Trophoblast cell (in vitro differentiated cells and primary cell): ENCODE data around the gene DDI2.

Experiments used
- DNase-seq, 2 donors: peaks; one replicate each; pipeline ENCODE4 v3.0.0-alpha.2; 2016
- H2AFZ ChIP-seq: 2 replicates; pipeline ENCODE4 v1.6.1; 2013; ENCODE audit warnings: low read length, moderate library complexity, mild to moderate bottlenecking; ENCODE audit not compliant: insufficient read depth, poor library complexity
- H2AK5ac ChIP-seq: 2 replicates; pipeline ENCODE4 v1.6.1; 2013; ENCODE audit warnings: mild to moderate bottlenecking, low read length
- H2BK120ac ChIP-seq: 2 replicates; pipeline ENCODE4 v1.6.1; 2013; ENCODE audit warnings: low read length, mild to moderate bottlenecking, moderate library complexity; ENCODE audit not compliant: insufficient read depth, poor library complexity
- H2BK12ac ChIP-seq: 2 replicates; pipeline ENCODE4 v1.6.1; 2013; ENCODE audit warnings: mild to moderate bottlenecking, low read length, moderate library complexity
- H2BK5ac ChIP-seq: 2 replicates; pipeline ENCODE4 v1.6.1; 2013; ENCODE audit warnings: low read length, low read depth, moderate library complexity, mild to moderate bottlenecking; ENCODE audit not compliant: poor library complexity
- H3K14ac ChIP-seq: 2 replicates; pipeline ENCODE4 v1.6.1; 2013; ENCODE audit warnings: mild to moderate bottlenecking, low read length
- H3K18ac ChIP-seq: 2 replicates; pipeline ENCODE4 v1.6.1; 2013; ENCODE audit warnings: mild to moderate bottlenecking, low read length
- H3K23ac ChIP-seq: 2 replicates; pipeline ENCODE4 v1.6.1; 2013; ENCODE audit warnings: low read length
- H3K27ac ChIP-seq: 2 replicates; pipeline ENCODE4 v1.5.1; 2013; ENCODE audit warnings: low read depth, mild to moderate bottlenecking, inconsistent platforms, low read length, moderate library complexity
- H3K27me3 ChIP-seq: 2 replicates; pipeline ENCODE4 v1.6.1; 2013; ENCODE audit warnings: inconsistent platforms, mild to moderate bottlenecking, low read length, moderate library complexity; ENCODE audit not compliant: insufficient read depth
- H3K36me3 ChIP-seq, 2 experiments: 1 replicate in 1 of 2; 2 replicates in 1 of 2; pipeline ENCODE4 v1.6.1; 2013; ENCODE audit warnings: low read length in 2 of 2, mild to moderate bottlenecking in 2 of 2, moderate library complexity in 1 of 2; ENCODE audit not compliant: insufficient read depth in 2 of 2, control insufficient read depth in 1 of 2
- H3K4ac ChIP-seq: 2 replicates; pipeline ENCODE4 v1.6.1; 2013; ENCODE audit warnings: low read depth, mild to moderate bottlenecking, low read length, moderate library complexity
- H3K4me1 ChIP-seq, 2 experiments: 1 replicate in 1 of 2; 2 replicates in 1 of 2; pipeline ENCODE4 v1.6.1; 2013; ENCODE audit warnings: low read length in 2 of 2, mild to moderate bottlenecking in 2 of 2, moderate library complexity in 1 of 2; ENCODE audit not compliant: insufficient read depth in 2 of 2, control insufficient read depth in 1 of 2
- H3K4me2 ChIP-seq: 2 replicates; pipeline ENCODE4 v1.6.1; 2013; ENCODE audit warnings: inconsistent platforms, mild to moderate bottlenecking, low read length, moderate library complexity
- H3K4me3 ChIP-seq: 2 replicates; pipeline ENCODE4 v1.5.1; 2013; ENCODE audit warnings: mild to moderate bottlenecking, low read depth, low read length, inconsistent platforms
- H3K79me1 ChIP-seq: one replicate; pipeline ENCODE4 v1.6.1; 2013; ENCODE audit warnings: low read length
- H3K79me2 ChIP-seq: 2 replicates; pipeline ENCODE4 v1.6.1; 2013; ENCODE audit warnings: low read length, mild to moderate bottlenecking; ENCODE audit not compliant: control insufficient read depth, insufficient read depth, poor library complexity
- H3K9ac ChIP-seq: 2 replicates; pipeline ENCODE4 v1.6.1; 2013; ENCODE audit warnings: mild to moderate bottlenecking, low read length
- H3K9me3 ChIP-seq: 2 replicates; pipeline ENCODE4 v1.6.1; 2013; ENCODE audit warnings: low read depth, mild to moderate bottlenecking, control low read depth, inconsistent platforms, low read length; ENCODE audit not compliant: insufficient read depth
- H4K12ac ChIP-seq: 2 replicates; pipeline ENCODE4 v1.6.1; 2013; ENCODE audit warnings: low read depth, mild to moderate bottlenecking, low read length, moderate library complexity
- H4K8ac ChIP-seq: 2 replicates; pipeline ENCODE4 v1.6.1; 2013; ENCODE audit warnings: low read depth, mild to moderate bottlenecking, low read length, moderate library complexity
- H4K91ac ChIP-seq: one replicate; pipeline ENCODE4 v1.6.1; 2013; ENCODE audit warnings: low read depth, mild to moderate bottlenecking, low read length, moderate library complexity
- WGBS: extraction: QIAGEN DNeasy Blood & Tissue Kit; methylation state at CpG from one replicate; pipeline ENCODE4 v1.1.7; 2013; ENCODE audit warnings: missing lambda C conversion rate; ENCODE audit not compliant: insufficient read length, insufficient coverage; ENCODE audit errors: extremely low coverage; 5-methylcytosine and 5-hydroxymethylcytosine counted together

DDI2 gene

GRCh38 chr1:15681349-15682292, 64.4 kb downstream of the DDI2 start:
- H3K27ac ChIP-seq: peak overlapping the region; percentile 70
- no CpG with 5 or more reads among the region's 12 CpGs for WGBS
- H2AK5ac ChIP-seq: no peak overlapping the region
- H2BK5ac ChIP-seq: peak overlapping the region; percentile 31
- H4K91ac ChIP-seq: no peak overlapping the region
- no peaks in the 10 kb centered on the region for H3K27me3 ChIP-seq
- H2BK12ac ChIP-seq: peak overlapping the region; percentile 62
- no peak overlapping the region for H3K9ac ChIP-seq
- H2AFZ ChIP-seq: no peak overlapping the region
- peaks cover 12% of the 10 kb centered on the region for H3K79me2 ChIP-seq
- H3K4me3 ChIP-seq: no peak overlapping the region
- H3K14ac ChIP-seq: no peak overlapping the region
- no peak overlapping the region for H4K8ac ChIP-seq
- H4K12ac ChIP-seq: no peak overlapping the region
- H3K4me2 ChIP-seq: no peak overlapping the region
- peak overlapping the region; percentile 68 for H2BK120ac ChIP-seq
- H3K36me3 ChIP-seq: no peaks in the 10 kb centered on the region
- H3K18ac ChIP-seq: no peak overlapping the region
- peaks cover 17% of the 10 kb centered on the region for H3K79me1 ChIP-seq
- peak overlapping the region; percentile 5 for H3K23ac ChIP-seq
- DNase-seq: peak; percentile 84 to 92
- H3K9me3 ChIP-seq: no peaks in the 10 kb centered on the region
- H3K4ac ChIP-seq: no peak overlapping the region
- H3K4me1 ChIP-seq: peaks cover 16 to 25% of the 10 kb centered on the region in 2 experiments

GRCh38 chr1:15682936-15683341, 65.7 kb downstream of the DDI2 start:
- Histone ChIP-seq H3K4ac (peak overlapping the region; percentile 98), H4K8ac (peak overlapping the region; percentile 97)
- DNase-seq: no peak

GRCh38 chr1:15683345-15684039, 66.2 kb downstream of the DDI2 start:
- H3K4me3 ChIP-seq: peak overlapping the region; percentile 87
- no CpG with 5 or more reads among the region's 18 CpGs for WGBS

More at GRCh38 chr1:15682936-15683341, 65.7 kb downstream of the DDI2 start:
- peaks cover 12% of the 10 kb centered on the region for H3K79me2 ChIP-seq
- H3K9ac ChIP-seq: no peak overlapping the region
- H3K23ac ChIP-seq: no peak overlapping the region
- peak overlapping the region; percentile 98 for H4K91ac ChIP-seq
- peak overlapping the region; percentile 91 for H2AK5ac ChIP-seq
- peaks cover 16 to 25% of the 10 kb centered on the region in 2 experiments for H3K4me1 ChIP-seq
- peaks cover 17% of the 10 kb centered on the region for H3K79me1 ChIP-seq
- H2AFZ ChIP-seq: no peak overlapping the region
- peak overlapping the region; percentile 8 for H2BK120ac ChIP-seq
- no peaks in the 10 kb centered on the region for H3K36me3 ChIP-seq
- peak overlapping the region; percentile 52 for H2BK5ac ChIP-seq
- no peak overlapping the region for H3K4me2 ChIP-seq
- peak overlapping the region; percentile 9 for H3K14ac ChIP-seq
- H3K27ac ChIP-seq: no peak overlapping the region
- WGBS: 100% methylated on average over 1 of the region's 4 CpGs
- H3K27me3 ChIP-seq: no peaks in the 10 kb centered on the region
- H3K4me3 ChIP-seq: no peak overlapping the region
- H3K9me3 ChIP-seq: no peaks in the 10 kb centered on the region
- no peak overlapping the region for H3K18ac ChIP-seq
- peak overlapping the region; percentile 96 for H4K12ac ChIP-seq
- H2BK12ac ChIP-seq: peak overlapping the region; percentile 90

GRCh38 chr1:15684042-15684461, 66.8 kb downstream of the DDI2 start, which contains the start of gene PLEKHM2:
Gene PLEKHM2, plus strand, starts transcription at chr1:15684320. Its CDS starts 239 bp downstream, at chr1:15684559.
- Histone ChIP-seq H3K23ac (peak within 1 kb of the TSS; percentile 59), H2AFZ (peak within 1 kb of the TSS; percentile 75), H3K4me2 (peak within 1 kb of the TSS; percentile 96), H3K27me3 (no peaks in the 10 kb centered on the region), H3K14ac (peak within 1 kb of the TSS; percentile 92), H3K79me1 (peaks cover 17% of the 10 kb centered on the region), H3K4ac (peak within 1 kb of the TSS; percentile 98), H2BK5ac (peak within 1 kb of the TSS; percentile 98), H2BK120ac (peak within 1 kb of the TSS; percentile 91), H3K4me3 (peak within 1 kb of the TSS; percentile 87), H2AK5ac (peak within 1 kb of the TSS; percentile 91), H4K8ac (peak within 1 kb of the TSS; percentile 97), H4K12ac (peak within 1 kb of the TSS; percentile 96), H4K91ac (peak within 1 kb of the TSS; percentile 98), H3K18ac (peak within 1 kb of the TSS; percentile 93), H3K9me3 (no peaks in the 10 kb centered on the region), H3K4me1 (peaks cover 16 to 22% of the 10 kb centered on the region in 2 experiments), H3K79me2 (peaks cover 12% of the 10 kb centered on the region), H3K9ac (peak within 1 kb of the TSS; percentile 86), H3K36me3 (no peaks in the 10 kb centered on the region), H2BK12ac (peak within 1 kb of the TSS; percentile 90), H3K27ac (peak within 1 kb of the TSS; percentile 66)
- peak in 1 of 2 donors; percentile 57 for DNase-seq
- no CpG with 5 or more reads among the region's 52 CpGs for WGBS

More at GRCh38 chr1:15683345-15684039, 66.2 kb downstream of the DDI2 start:
- Histone ChIP-seq H3K9ac (peak overlapping the region; percentile 77), H4K12ac (peak overlapping the region; percentile 96), H2AFZ (peak overlapping the region; percentile 75), H3K9me3 (no peaks in the 10 kb centered on the region), H4K91ac (peak overlapping the region; percentile 98), H3K27ac (peak overlapping the region; percentile 66), H3K36me3 (no peaks in the 10 kb centered on the region), H3K4me1 (peaks cover 16 to 23% of the 10 kb centered on the region in 2 experiments), H3K4me2 (peak overlapping the region; percentile 62), H2BK120ac (peak overlapping the region; percentile 91), H3K18ac (peak overlapping the region; percentile 90), H4K8ac (peak overlapping the region; percentile 97), H2BK12ac (peak overlapping the region; percentile 90), H3K79me1 (peaks cover 17% of the 10 kb centered on the region), H3K27me3 (no peaks in the 10 kb centered on the region), H3K14ac (peak overlapping the region; percentile 92), H3K4ac (peak overlapping the region; percentile 98), H2BK5ac (peak overlapping the region; percentile 98), H2AK5ac (peak overlapping the region; percentile 91), H3K23ac (no peak overlapping the region), H3K79me2 (peaks cover 12% of the 10 kb centered on the region)
- DNase-seq: no peak
